ENCODE results near the gene LMLN.
"Not testable (repeated sequence)": the region's sequence is repeated elsewhere in the genome, so short reads cannot be mapped to it uniquely, and the experiment has no call there.

LMLN gene

GRCh38 chr3:198081421-198081844 is 121.4 kb downstream of the LMLN start:
- no peak for DNase-seq

GRCh38 chr3:198082226-198082625 is 122.2 kb downstream of the LMLN start:
- DNase-seq, result not testable (repeated sequence)

GRCh38 chr3:198088421-198088955 is 128.5 kb downstream of the LMLN start:
- DNase-seq, result no peak

GRCh38 chr3:198090795-198091332 is 130.8 kb downstream of the LMLN start:
- no peak for DNase-seq

- DNase-seq, result no peak
Measured at GRCh38 chr3:198092276-198092675, 132.3 kb downstream of the LMLN start.

- DNase-seq, result no peak
Measured at GRCh38 chr3:198093112-198093679, 133.2 kb downstream of the LMLN start.
